ENCODE data around the gene NOP53. TPM values are rescaled to one million over a fixed set of nuclear protein-coding genes. Genes with fewer than 3 reads are reported as not detected.

Gene NOP53
- total and polyA plus RNA-seq, 2 of the 13 experiments (the other 11 are each of a cell fraction or from before 2014, with no cell fraction given), result 53.9 to 141 TPM

DNA sequence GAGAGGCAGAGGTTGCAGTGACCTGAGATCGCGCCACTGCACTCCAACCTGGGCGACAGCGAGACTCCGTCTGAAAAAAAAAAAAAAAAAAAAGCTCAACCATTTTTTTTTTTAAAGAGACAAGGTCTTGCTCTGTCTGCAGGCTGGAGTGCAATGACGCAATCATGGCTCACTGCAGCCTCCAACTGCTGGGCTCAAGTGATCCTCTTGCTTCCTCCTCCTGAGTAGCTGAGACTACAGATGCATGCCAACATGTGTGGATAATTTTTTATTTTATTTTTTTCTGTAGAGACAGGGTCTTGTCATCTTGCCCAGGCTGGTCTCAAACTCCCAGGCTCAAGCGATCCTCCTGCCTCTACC is 21.8 kb upstream of the NOP53 start (continued):
- TF ChIP-seq ZNF260 (CRISPR knock-in tag; IDR thresholded peaks at IDR 0.05; ENCODE audit: borderline replicate concordance, low read depth), result no peak
- no peak for TF ChIP-seq ONECUT2 (CRISPR knock-in tag; IDR thresholded peaks at IDR 0.05)
- TF ChIP-seq MYNN (CRISPR knock-in tag; IDR thresholded peaks at IDR 0.05; ENCODE audit: low read depth), result no peak
- TF ChIP-seq ZNF749 (CRISPR knock-in tag; IDR thresholded peaks at IDR 0.05; ENCODE audit: borderline replicate concordance), result no peak
- TF ChIP-seq GPN1 (CRISPR knock-in tag; IDR thresholded peaks at IDR 0.05; ENCODE audit: borderline replicate concordance), result no peak
- no peak for TF ChIP-seq KDM6A (CRISPR knock-in tag; IDR thresholded peaks at IDR 0.05; ENCODE audit: low read depth)
- TF ChIP-seq, protein P1, sequence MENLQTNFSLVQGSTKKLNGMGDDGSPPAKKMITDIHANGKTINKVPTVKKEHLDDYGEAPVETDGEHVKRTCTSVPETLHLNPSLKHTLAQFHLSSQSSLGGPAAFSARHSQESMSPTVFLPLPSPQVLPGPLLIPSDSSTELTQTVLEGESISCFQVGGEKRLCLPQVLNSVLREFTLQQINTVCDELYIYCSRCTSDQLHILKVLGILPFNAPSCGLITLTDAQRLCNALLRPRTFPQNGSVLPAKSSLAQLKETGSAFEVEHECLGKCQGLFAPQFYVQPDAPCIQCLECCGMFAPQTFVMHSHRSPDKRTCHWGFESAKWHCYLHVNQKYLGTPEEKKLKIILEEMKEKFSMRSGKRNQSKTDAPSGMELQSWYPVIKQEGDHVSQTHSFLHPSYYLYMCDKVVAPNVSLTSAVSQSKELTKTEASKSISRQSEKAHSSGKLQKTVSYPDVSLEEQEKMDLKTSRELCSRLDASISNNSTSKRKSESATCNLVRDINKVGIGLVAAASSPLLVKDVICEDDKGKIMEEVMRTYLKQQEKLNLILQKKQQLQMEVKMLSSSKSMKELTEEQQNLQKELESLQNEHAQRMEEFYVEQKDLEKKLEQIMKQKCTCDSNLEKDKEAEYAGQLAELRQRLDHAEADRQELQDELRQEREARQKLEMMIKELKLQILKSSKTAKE (CRISPR knock-in tag; IDR thresholded peaks at IDR 0.05; ENCODE audit: borderline replicate concordance), result no peak
- no peak for TF ChIP-seq ZNF101 (CRISPR knock-in tag; IDR thresholded peaks at IDR 0.05; ENCODE audit: borderline replicate concordance, low read depth)
- TF ChIP-seq, protein P2, sequence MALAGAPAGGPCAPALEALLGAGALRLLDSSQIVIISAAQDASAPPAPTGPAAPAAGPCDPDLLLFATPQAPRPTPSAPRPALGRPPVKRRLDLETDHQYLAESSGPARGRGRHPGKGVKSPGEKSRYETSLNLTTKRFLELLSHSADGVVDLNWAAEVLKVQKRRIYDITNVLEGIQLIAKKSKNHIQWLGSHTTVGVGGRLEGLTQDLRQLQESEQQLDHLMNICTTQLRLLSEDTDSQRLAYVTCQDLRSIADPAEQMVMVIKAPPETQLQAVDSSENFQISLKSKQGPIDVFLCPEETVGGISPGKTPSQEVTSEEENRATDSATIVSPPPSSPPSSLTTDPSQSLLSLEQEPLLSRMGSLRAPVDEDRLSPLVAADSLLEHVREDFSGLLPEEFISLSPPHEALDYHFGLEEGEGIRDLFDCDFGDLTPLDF (CRISPR knock-in tag; IDR thresholded peaks at IDR 0.05), result no peak
- TF ChIP-seq SRF (IDR thresholded peaks at IDR 0.05; ENCODE audit: low read depth, low read length), result no peak
- TF ChIP-seq ZNF138 (CRISPR knock-in tag; IDR thresholded peaks at IDR 0.05; ENCODE audit: low read depth), result no peak
- no peak for TF ChIP-seq ZBTB4 (CRISPR knock-in tag; IDR thresholded peaks at IDR 0.05; ENCODE audit: borderline replicate concordance)
- no peak for TF ChIP-seq FOSL2 (CRISPR knock-in tag; IDR thresholded peaks at IDR 0.05)
- TF ChIP-seq TAF15 (IDR thresholded peaks at IDR 0.05; ENCODE audit: low read depth, low read length, poor library complexity, severe bottlenecking), result no peak
- TF ChIP-seq ELF1 (CRISPR knock-in tag; IDR thresholded peaks at IDR 0.05), result no peak
- no peak for TF ChIP-seq MATR3 (CRISPR knock-in tag; IDR thresholded peaks at IDR 0.05)
- TF ChIP-seq DNMT1 (CRISPR knock-in tag; IDR thresholded peaks at IDR 0.05), result no peak
- TF ChIP-seq GFI1 (CRISPR knock-in tag; IDR thresholded peaks at IDR 0.05; ENCODE audit: borderline replicate concordance), result no peak
- TF ChIP-seq ZFP36L2 (CRISPR knock-in tag; IDR thresholded peaks at IDR 0.05), result no peak
- no peak for TF ChIP-seq U2AF1 (optimal IDR thresholded peaks at IDR 0.05; ENCODE audit: low read depth, low read length)
- no peak for TF ChIP-seq ZNF775 (CRISPR knock-in tag; IDR thresholded peaks at IDR 0.05; ENCODE audit: borderline replicate concordance)
- peak; percentile 22; the same call in 1 of the 2 replicates for TF ChIP-seq SAP130 (CRISPR knock-in tag; IDR thresholded peaks at IDR 0.05; ENCODE audit: low read depth)
- TF ChIP-seq, protein P3, sequence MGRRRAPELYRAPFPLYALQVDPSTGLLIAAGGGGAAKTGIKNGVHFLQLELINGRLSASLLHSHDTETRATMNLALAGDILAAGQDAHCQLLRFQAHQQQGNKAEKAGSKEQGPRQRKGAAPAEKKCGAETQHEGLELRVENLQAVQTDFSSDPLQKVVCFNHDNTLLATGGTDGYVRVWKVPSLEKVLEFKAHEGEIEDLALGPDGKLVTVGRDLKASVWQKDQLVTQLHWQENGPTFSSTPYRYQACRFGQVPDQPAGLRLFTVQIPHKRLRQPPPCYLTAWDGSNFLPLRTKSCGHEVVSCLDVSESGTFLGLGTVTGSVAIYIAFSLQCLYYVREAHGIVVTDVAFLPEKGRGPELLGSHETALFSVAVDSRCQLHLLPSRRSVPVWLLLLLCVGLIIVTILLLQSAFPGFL (CRISPR knock-in tag; IDR thresholded peaks at IDR 0.05), result no peak
- TF ChIP-seq FOXM1 (CRISPR knock-in tag; IDR thresholded peaks at IDR 0.05), result no peak
